BE2C (cell line): ENCODE data around the gene MIGA2.

Experiments used
- DNase-seq: peaks from one replicate; pipeline ENCODE4 v3.0.0-alpha.2; 2020
- H3K27me3 ChIP-seq: fragments of 250-450 bp; sonication (Bioruptor Pico); 2 replicates; pipeline ENCODE4 v1.5.1; 2020; ENCODE audit warnings: mild to moderate bottlenecking
- H3K36me3 ChIP-seq: fragments of 250-450 bp; sonication (Bioruptor Pico); 2 replicates; pipeline ENCODE4 v1.5.1; 2020; ENCODE audit warnings: mild to moderate bottlenecking
- H3K4me1 ChIP-seq: fragments of 250-450 bp; sonication (Bioruptor Pico); 2 replicates; pipeline ENCODE4 v1.5.1; 2020
- H3K4me3 ChIP-seq: 2 replicates; pipeline ENCODE4 v1.5.1; 2011; ENCODE audit warnings: low read depth, low read length
- H3K9me3 ChIP-seq: fragments of 250-450 bp; sonication (Bioruptor Pico); 2 replicates; pipeline ENCODE4 v1.5.1; 2020
- CTCF ChIP-seq: IDR thresholded peaks from 2 replicates; pipeline ENCODE4 v1.5.1; 2012; ENCODE audit warnings: mild to moderate bottlenecking, low read depth, low read length

Gene MIGA2

GRCh38 chr9:129013674-129014073 is 22.8 kb upstream of the MIGA2 start:
- no peaks in the 10 kb centered on the region for H3K9me3 ChIP-seq
- no peak overlapping the region for H3K4me3 ChIP-seq

GRCh38 chr9:129014124-129014523 is 22.3 kb upstream of the MIGA2 start:
- no peak overlapping the region for H3K4me3 ChIP-seq
- H3K36me3 ChIP-seq: peaks cover 37% of the 10 kb centered on the region
- no peaks in the 10 kb centered on the region for H3K27me3 ChIP-seq
- no peaks in the 10 kb centered on the region for H3K9me3 ChIP-seq
- no peak for TF ChIP-seq CTCF
- DNase-seq: no peak
- H3K4me1 ChIP-seq: peaks cover 4% of the 10 kb centered on the region; the same call in 1 of the 2 replicates

More at GRCh38 chr9:129013674-129014073, 22.8 kb upstream of the MIGA2 start:
- DNase-seq: no peak
- Histone ChIP-seq H3K36me3 (peaks cover 34% of the 10 kb centered on the region), H3K27me3 (no peaks in the 10 kb centered on the region), H3K4me1 (peaks cover 5% of the 10 kb centered on the region)
- TF ChIP-seq CTCF: no peak

- no peaks in the 10 kb centered on the region for H3K9me3 ChIP-seq
Measured at GRCh38 chr9:129014608-129015007, 21.8 kb upstream of the MIGA2 start.

GRCh38 chr9:129021091-129021490 is 15.3 kb upstream of the MIGA2 start:
- Histone ChIP-seq H3K36me3 (0 out of 2 replicates have a peak, but pooled peaks cover 5% of the 10 kb centered on the region), H3K27me3 (no peaks in the 10 kb centered on the region), H3K4me1 (peaks cover 16% of the 10 kb centered on the region), H3K9me3 (no peaks in the 10 kb centered on the region), H3K4me3 (no peak overlapping the region)
- TF ChIP-seq CTCF: no peak
- no peak for DNase-seq

More at GRCh38 chr9:129014608-129015007, 21.8 kb upstream of the MIGA2 start:
- DNase-seq: no peak
- Histone ChIP-seq H3K4me3 (no peak overlapping the region), H3K36me3 (peaks cover 39% of the 10 kb centered on the region), H3K4me1 (peaks cover 4% of the 10 kb centered on the region; the same call in 1 of the 2 replicates), H3K27me3 (no peaks in the 10 kb centered on the region)
- no peak for TF ChIP-seq CTCF

GRCh38 chr9:129022037-129022436 is 14.4 kb upstream of the MIGA2 start:
- Histone ChIP-seq H3K9me3 (no peaks in the 10 kb centered on the region), H3K4me1 (peaks cover 17% of the 10 kb centered on the region), H3K27me3 (no peaks in the 10 kb centered on the region), H3K4me3 (no peak overlapping the region), H3K36me3 (0 out of 2 replicates have a peak, but pooled peaks cover 5% of the 10 kb centered on the region)
- no peak for TF ChIP-seq CTCF
- DNase-seq: no peak

GRCh38 chr9:129023036-129023907 is 13.2 kb upstream of the MIGA2 start:
- no peaks in the 10 kb centered on the region for H3K27me3 ChIP-seq
- 0 out of 2 replicates have a peak overlapping the region, but pooled peaks have one; percentile 11 for H3K4me3 ChIP-seq
- 0 out of 2 replicates have a peak, but pooled peaks cover 5% of the 10 kb centered on the region for H3K36me3 ChIP-seq
- TF ChIP-seq CTCF: no peak
- no peaks in the 10 kb centered on the region for H3K9me3 ChIP-seq
- peak; percentile 93 for DNase-seq
- H3K4me1 ChIP-seq: peaks cover 17% of the 10 kb centered on the region
